GM18870 (cell line): Measurements from ENCODE around the gene MRTFA.

Experiments used
- ATAC-seq: cut with Tn5 transposase; IDR thresholded peaks from one replicate; pipeline ENCODE4 v1.9.1; 2021; ENCODE audit warnings: moderate library complexity; ENCODE audit not compliant: unreplicated experiment

The MRTFA gene

DNA sequence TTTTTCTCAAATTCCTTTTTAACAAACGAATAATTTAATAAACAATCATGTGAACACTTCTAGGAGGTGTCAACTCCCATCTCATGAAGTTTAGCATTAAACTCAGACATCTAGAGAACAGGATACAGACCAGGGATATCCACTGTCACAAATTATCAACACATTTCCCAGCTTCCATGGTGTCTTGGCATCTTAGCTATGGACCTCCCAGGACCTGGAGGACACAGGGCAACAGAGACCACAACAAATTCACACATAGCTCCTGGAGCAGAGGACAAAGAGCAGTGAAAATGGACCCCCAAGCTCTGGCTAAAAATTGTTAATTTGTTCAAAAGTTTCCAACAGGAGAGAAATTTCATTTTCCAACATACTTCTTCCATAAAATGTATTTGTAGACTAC lies 163.9 kb downstream of the MRTFA start:
- ATAC-seq, result no peak

GRCh38 chr22:40472051-40472450 lies 164.5 kb downstream of the MRTFA start:
- no peak for ATAC-seq

GRCh38 chr22:40469181-40469580 lies 167.3 kb downstream of the MRTFA start:
- ATAC-seq, result no peak

- ATAC-seq, result no peak
Measured at GRCh38 chr22:40468616-40469015, 167.9 kb downstream of the MRTFA start.

DNA sequence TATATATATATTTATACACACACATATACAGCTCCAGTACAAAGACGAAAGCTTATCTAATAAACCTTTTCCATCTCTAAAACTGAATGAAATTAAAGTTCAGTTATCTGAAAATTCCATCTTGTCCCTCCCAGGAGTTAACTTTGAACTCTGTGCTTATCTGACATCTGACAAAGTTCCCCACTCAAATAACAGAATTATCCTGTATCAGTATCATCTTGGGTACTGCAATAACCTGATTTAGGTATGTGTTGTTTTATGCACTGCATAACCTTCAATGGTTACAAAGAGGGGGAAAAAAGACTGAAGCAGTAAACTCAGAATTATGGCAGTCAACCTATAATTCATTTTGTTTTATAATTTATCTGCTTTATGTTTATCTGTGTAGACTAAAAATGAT lies 169.5 kb downstream of the MRTFA start:
- no peak for ATAC-seq

GRCh38 chr22:40463683-40464082 lies 172.8 kb downstream of the MRTFA start:
- no peak for ATAC-seq

GRCh38 chr22:40463017-40463631 lies 173.4 kb downstream of the MRTFA start:
- no peak for ATAC-seq

- no peak for ATAC-seq
Measured at GRCh38 chr22:40462195-40462984, 174.1 kb downstream of the MRTFA start.

- no peak for ATAC-seq
Measured at GRCh38 chr22:40453671-40454070, 182.8 kb downstream of the MRTFA start.

DNA sequence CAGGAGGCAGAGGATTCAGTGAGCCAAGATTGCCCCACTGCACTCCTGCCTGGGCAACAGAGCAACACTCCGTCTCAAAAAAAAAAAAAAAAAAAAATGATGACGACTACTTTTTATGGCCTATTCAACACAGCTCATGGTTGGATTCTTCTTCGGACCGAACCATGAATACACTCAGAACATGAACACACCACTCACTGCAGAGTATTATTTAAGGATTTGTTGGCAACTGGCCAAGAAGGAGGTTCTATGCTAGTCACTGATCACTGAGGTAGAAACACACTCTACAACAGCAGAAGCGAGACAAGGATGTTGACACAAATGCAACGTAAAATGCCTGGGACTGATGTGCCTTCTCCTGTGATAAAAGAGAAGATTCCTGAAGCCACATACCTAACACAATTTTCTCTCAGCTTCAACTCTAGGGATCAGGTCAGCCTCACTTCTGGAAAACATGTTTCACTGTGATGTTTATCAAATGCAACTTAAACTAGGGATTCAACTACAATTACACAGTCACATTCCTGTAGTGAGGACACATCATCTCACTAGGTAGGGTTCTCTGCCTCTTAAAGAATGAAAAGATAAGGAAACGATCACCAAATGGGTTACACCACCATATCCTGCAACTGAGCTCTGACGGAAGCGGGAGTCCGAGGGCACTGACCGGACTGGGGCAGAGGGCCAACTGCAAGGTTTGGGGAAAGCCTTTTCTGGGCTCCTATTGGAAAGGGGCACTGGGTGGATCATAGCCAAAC lies 183.6 kb downstream of the MRTFA start:
- no peak for ATAC-seq

DNA sequence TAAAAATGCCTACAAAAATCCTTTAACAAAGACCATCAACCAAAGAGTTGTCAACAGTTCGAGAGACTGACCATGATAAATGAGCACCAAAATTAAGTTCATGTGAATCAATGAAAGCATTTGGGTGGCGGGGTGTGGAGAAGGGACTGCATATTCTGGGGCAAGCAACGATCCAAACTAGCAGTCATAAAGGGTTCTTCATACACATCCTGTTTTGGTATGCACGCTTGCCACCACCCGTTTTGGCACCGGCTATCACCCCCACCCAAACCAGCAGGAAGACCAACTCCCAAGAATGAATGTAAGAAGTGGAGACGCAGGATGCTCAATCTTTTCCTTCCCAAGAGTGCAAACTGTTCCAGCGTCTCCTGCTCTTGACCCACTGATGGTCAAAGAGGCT lies 185.3 kb downstream of the MRTFA start:
- no peak for ATAC-seq

DNA sequence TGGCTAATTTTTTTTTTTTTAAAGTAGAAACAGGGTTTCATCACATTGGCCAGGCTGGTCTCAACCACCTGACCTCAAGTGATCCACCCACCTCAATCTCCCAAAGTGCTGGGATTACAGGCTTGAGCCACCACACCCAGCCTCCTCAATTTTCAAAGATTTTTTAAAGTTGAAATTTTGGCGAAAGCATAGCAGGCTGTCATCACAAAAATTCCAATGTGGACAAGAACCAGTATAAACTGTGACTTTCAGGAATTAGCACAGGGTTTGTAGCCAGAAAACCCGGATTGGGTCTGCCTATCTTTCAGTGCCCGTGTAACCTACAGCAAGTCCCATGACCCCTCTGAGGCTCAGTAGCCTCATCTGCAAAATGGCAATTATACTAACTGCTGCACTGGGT lies 185.9 kb downstream of the MRTFA start:
- ATAC-seq, result no peak

GRCh38 chr22:40449676-40450035 lies 186.9 kb downstream of the MRTFA start:
- no peak for ATAC-seq

DNA sequence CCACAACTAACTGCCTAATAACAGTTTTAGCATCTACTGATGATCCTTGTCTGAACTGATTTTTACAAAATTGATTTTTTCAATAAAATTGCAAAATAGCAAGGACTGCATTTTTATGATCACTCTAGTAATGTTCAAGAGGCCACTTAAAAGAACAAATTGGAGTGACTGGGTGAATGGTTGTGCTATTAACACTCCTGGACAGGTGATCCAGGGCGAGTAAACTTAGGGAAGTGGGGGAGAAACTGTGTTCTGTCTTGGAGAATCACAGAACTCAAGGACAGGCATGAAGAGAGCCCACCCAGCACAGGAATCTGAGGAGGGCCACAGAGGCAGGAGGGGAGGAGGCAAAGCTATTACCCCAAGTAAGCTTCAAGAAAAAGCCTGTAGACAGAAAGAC lies 190.3 kb downstream of the MRTFA start:
- ATAC-seq, result no peak

GRCh38 chr22:40444178-40444831 lies 192.2 kb downstream of the MRTFA start:
- ATAC-seq, result no peak

GRCh38 chr22:40443732-40444131 lies 192.8 kb downstream of the MRTFA start:
- ATAC-seq, result no peak

DNA sequence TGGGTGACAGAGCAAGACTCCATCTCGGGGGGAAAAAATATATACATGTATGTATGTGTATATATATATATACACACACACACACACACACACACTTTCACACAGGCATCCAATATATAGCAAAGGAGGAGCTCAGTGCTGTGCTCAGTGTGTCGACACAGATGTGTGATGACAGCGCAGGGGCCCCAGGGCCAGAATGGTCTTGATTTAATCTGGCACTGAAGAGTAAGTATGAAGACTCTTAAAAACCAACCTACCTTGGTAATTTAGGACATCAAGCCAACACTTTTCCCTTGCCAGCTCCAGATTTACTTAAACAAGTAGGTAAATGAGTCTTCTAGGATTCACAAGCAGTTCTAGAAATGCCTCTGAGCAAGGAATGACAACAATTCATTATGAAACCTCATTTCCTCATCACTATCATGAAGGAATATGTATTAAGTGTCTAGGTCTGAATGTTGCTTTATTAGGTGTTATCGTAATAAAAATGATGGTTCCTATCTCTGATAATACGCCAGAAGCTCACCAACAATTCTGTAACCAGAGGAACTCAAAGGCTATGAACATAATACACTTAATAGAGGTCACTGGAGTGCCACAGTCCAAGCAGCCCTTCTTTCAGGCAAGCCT lies 194.6 kb downstream of the MRTFA start:
- no peak for ATAC-seq

DNA sequence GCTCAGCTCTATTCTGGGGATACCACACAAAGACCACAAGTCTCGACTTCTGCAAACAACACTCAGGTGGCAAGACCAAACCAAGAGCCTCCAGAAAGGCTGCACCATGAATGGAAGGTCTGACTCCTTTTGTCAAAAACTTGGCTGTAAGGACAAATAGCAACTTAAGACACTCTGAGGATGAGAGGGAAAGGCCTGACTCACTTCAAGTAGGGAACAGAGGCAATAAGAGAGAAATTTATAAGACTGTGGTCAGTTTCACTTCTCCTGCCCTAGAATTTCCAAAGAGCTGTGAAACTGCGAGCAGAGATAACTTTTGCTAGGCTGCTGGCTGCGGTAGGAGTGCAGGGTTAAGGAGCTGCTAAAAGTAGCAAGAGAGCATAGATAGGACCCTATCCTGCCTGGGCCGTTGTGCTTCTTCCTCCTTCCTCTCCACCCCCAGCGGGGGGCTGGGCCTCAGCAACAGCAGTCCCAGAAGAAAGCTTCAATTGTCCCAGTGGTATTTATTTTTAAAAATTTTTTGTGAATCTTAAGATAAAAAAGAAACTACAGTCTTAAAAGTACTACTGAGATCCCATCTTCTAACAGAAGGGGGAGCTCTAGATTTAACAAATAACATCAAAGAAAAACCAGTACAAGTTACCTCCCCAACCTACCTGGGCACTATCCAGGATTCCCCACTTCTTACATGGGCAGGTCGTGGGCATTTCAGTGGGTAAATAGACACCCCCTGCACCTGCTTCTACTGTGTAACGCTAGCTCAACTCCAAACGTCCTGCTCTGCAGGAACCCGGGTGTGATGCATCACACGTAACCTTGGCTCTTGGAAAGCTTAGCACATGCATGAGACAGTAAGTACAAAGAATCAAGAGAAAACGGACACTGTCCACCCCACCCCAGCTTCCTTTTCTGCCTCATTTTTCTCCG lies 199.8 kb downstream of the MRTFA start:
- no peak for ATAC-seq

- no peak for ATAC-seq
Measured at GRCh38 chr22:40434745-40435144, 201.8 kb downstream of the MRTFA start.

DNA sequence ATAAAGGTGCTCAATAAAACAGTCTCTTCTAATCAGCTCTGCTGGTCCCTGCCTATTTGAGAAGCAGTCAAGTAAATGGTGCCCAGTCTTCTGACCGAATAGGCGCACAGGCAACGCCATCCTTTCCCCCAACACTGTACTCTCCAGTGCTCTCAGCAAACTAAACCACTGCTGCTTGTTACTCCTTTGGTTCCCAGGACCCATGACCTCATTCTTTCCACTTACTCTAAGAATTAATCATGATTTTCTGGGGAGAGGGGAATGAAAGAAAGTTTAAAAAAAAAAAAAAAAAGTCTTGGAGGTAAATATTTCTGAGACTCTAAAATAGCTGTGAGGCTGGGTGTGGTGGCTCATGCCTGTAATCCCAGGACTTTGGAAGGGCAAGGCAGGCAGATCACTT lies 202.4 kb downstream of the MRTFA start:
- no peak for ATAC-seq
